GM19324 (cell line): ENCODE measurements around the gene CRABP2.

Experiments
- ATAC-seq: cut with Tn5 transposase; IDR thresholded peaks from one replicate; pipeline ENCODE4 v1.9.1; 2021; ENCODE audit warnings: mild to moderate bottlenecking, moderate library complexity; ENCODE audit not compliant: unreplicated experiment, low FRiP score

The CRABP2 gene

DNA sequence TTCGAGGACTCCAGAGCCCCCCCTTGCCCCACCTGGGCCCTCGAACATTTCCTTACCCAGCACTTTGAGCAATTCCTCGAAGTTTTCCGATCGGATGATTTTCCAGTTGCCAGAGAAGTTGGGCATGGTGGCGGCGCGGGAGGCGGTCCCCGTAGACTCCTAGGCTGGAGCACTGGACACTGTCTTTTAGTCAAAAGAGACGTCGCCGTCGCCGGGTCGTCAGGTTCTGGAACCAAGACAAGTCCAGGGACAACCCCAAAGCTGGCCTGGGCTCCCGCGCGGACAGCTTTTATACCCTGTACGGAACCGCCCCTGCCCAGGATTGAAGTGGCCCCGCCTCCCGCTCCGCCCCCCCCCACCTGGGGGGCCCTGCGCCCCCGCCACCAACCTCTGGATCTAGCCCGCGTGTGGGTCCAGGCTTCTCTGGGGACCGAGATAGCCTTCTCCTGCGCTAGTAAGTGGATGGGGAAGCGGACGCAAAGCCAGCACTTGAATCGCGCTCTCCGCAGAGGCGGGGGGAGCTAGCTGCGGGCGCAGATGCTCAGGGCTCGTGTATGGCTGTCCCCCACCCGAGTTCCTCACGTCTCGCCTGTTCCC is at the start of gene CRABP2:
CRABP2 (minus strand) TSS at position 263 of the 597 bp plus-strand sequence; CDS start at position 126, 137 bp downstream.
- no peak for ATAC-seq

DNA sequence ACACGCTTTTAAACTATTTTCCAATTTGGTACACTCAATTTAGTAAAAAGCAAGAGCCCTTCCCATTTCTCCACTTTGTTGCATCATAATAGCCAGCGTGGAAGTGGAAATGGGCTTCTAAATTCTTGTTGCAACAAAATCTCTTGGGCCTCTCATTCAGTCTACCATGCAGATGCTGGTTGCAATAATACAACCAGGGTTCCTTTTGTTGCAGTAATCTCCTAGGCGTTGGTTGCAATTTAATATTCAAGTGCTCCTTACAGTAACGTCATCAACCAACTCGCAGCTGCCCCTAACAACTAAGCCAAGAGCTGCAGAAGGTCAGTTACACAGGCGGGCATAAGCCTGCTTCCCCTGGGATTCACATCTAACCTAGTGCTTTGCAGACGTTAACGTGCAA is 48.8 kb upstream of the CRABP2 start:
- ATAC-seq = no peak

DNA sequence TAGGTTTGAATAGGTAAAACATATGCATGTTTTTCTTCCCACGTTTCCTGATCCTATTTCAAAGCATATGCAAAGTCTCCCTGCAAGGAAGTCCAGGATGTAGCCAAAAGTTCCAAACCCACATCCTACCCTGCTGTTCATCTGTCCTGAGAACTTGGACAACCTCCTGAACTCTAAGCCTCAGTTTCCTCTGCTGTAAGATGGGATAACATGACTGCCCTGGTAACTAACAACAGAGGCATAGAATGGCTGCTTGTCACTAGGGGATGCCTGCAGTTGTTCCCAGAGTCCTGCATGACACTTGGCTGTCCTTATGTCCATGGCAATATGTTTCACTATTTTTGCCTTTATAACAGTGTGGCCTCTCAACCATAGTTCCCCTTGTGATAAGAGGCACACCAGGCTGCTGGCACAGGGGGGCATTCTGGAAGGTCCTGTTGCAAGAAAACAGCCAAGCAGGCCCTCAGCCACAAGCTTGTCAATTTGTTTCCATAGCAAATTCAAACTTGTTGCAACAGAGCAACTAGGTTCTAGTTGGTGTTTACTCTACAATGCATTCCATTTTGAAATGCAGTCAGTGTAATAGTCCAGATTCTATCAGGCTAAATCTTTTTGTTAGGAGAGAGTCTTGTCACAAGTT is 47.6 kb upstream of the CRABP2 start:
- ATAC-seq = no peak

DNA sequence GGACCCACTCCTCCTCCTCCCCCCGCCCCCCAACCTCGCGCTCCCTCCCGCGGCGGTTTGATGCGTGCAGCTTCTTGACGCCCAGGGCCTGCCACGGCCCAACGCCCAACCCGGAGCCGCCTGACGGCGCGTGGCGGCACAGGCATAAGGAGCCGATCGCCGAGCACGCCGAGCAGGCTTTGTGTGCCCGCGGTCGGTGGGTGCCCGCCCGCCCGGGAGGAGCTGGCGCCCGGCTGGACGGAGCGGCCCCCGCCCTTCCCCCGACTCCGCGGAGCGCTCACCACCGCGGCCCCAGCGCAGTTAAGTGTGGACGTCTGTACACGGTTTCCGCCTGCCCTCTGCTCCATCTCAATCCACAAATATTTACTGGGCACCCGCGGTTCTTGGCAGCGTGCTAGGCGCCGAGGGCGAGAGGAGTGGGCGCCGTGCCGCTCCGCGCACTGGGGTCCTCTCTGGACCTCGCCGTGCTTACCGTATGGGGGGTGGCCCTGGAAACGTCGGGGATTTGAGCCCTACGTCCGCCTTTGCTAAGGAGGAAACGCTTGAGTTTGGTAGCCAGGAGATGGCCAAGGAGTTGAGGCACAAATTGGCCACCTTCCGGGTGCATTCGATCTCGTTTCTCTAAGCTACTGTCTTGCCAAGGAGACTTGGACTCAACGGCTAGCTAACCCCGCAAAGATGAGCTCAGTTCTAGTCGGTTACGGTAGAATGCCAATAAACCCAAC is 46.5 kb upstream of the CRABP2 start:
- ATAC-seq = peak; percentile 81

DNA sequence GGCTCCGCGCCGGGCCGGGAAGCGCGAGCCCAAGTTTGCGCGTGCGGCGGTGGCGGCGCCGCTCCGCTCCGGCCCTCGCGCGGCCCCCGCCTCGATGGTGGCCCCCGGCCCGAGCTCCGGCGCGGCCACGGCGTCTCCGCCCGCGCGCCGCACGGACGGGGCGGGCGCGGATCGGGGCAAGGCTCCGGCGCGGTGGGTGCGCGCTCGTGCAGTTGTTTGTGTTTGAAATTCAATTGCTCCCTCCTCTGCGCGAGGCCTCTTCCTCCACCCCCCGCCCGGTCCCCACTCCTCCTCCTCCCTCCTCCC is 46.0 kb upstream of the CRABP2 start, which contains the start of gene HDGF:
HDGF (minus strand) TSS at position 225 of the 306 bp plus-strand sequence. CDS start 246 bp downstream, outside the sequence.
- peak; percentile 16 for ATAC-seq

DNA sequence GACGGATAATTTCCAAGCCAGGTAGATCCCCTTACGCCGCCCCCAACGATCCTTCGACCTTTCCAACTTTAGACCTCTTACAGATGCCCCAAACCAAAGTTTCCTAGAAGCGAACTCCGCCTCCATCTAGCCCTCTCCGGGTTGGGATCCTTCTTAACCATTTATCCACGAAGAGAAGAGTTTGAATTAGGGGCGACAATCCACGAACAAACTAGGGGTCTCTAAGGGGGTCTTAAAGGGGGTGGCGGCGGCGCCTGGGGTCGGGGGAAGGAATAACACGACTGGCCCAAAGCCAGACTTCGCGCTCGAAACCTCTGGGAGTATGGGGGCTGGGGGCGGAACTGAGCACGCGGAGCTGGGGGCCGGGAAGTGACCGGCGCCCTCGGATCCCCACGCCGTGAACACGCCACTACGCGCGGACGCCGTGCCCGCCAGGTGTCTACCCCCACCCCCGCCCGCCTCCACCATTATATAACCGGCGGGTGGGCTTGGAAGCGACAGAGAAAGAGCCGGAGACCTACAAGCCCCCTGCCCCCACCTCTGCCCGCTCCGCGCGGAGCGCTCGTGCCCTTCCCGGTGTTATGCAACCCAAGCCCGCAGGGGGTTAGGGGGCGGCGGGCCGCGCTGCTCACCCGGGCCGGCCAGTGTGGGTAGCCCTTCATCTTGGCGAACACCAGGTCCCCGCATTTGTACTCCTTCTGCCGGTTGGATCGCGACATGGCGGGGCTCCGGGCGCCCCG is 45.5 kb upstream of the CRABP2 start:
- no peak for ATAC-seq

DNA sequence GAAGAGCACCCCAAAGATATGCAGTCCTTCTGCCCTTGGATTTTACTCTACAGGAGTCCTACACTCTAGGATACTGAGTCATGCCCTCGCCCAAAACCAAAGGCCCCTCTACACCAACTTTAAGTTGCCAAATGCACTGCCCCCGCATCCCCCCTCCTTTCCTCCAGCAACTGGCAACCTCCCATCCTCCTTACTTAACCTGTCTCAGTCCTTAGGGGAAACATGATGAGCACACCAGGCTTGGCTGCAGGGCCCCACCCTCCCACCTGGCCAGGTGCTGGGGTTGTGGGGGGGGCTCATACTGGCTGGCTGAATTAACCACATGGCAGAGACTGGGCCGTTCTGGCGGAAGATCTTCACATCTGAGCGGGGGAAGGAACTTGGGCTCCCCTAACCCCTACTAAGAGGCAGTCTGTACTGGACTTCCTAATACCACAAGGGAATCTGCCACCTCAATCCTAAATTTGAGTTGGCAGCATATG is 44.8 kb upstream of the CRABP2 start:
- no peak for ATAC-seq

DNA sequence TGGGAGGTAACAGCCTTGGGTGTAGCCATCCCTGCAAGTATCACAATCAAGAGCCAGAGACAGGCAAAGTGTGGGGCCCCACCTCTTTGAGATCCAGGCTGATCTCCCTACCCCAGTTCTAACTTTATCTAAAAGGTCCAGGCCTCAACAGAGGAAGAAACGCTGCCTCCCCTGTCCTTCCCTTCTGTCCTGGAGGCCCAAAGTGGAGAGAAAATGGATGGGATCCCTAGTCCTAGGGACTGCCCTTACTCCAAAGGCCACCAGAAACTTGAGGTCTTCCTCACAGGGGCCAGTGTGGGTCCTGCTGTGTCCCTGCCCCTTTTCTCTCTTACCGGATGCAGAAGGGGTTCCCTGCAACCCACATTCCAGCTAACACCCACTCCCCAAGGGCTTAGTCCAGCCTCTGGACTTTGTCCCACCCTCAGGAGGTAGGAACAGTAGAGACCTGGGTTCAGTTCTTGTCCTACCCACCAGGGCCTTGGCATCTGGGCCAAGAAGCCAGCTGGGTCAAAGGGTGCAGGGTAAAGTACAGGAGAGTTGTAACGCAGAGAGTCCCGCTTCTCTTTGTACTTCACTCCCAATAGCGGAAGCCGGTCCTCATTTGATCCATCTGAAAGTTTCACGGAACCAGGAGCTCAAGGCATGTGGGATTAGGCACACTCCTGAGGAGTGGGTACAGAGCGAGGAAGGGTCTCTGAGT is 44.2 kb upstream of the CRABP2 start:
- no peak for ATAC-seq

DNA sequence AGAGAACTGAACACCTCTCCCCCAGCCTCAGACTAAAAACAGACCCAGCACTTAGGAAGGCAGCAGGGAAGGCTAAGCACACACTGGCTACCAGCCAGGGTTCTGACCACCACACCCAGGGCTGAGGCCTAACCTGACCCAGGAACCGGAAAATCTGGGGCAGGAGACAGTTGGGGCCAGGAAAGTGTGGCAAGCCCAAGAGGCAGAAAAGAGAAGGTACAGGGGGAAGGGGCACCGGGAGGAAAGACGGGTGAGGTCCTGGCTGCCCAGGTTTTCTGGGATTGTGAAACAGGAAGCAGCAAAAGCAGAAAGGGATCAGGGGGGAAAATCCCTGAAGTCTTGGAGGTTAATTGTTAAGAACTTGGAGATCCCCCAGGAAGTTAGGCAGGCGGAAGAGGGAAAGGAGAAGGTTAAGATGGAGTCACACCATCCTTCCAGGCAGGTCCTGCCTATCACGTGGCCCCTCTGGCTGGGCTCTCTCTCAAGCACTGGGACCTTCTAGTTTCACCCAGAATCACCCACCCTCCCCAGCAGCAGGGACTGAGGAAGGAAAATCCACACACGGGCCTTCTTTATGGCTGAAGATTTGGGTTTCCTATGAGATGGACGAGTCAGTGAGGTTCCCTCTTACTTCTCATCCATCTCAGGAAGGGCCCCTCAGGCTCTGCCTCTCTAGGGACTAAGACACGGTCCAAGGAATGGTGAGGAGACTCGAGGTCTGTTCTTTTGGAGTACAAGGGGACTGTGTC is 43.5 kb upstream of the CRABP2 start:
- no peak for ATAC-seq

DNA sequence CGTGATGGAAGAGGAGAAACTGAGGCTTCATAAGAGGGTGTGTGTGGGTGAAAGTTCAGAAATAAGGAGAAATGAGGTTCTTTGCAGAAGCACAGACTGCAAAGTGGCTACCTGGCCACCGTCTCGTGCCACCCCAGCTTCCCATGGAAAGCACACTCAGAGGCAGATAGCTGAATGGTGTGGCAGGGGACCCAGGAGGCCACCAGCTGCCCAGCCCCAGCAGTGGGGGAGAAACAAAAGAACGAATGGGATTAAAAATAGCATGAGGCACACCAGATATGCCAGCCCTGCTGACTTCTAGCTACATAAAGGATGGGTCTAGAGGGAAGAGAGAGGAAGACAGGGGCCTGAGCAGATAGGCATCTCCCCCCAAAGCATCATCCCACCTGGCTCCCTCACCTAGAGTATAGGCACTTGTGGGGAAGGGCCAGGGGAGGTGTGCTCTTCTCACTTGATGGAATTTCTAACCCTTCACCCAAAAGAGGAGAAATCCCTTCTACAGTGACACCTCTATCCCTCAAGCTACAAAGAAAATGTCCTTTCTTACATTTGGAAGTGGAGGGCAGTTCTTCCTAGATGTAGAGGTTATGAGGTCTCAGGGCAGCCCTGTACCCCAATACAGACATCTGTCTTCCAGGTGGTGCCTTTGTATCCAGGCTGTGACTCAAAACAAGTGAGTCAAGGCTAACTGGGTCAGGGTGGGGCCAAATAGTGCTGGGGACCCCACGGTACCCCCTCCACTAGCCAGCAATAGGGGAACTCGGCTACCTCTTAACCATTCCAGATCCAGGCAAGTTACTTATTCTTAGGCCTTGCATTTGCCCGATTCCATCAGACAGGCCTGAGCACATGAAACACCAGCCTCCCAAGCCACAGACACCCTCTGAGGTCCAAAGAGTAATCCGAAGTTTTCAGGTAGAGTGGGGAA is 42.6 kb upstream of the CRABP2 start:
- no peak for ATAC-seq

DNA sequence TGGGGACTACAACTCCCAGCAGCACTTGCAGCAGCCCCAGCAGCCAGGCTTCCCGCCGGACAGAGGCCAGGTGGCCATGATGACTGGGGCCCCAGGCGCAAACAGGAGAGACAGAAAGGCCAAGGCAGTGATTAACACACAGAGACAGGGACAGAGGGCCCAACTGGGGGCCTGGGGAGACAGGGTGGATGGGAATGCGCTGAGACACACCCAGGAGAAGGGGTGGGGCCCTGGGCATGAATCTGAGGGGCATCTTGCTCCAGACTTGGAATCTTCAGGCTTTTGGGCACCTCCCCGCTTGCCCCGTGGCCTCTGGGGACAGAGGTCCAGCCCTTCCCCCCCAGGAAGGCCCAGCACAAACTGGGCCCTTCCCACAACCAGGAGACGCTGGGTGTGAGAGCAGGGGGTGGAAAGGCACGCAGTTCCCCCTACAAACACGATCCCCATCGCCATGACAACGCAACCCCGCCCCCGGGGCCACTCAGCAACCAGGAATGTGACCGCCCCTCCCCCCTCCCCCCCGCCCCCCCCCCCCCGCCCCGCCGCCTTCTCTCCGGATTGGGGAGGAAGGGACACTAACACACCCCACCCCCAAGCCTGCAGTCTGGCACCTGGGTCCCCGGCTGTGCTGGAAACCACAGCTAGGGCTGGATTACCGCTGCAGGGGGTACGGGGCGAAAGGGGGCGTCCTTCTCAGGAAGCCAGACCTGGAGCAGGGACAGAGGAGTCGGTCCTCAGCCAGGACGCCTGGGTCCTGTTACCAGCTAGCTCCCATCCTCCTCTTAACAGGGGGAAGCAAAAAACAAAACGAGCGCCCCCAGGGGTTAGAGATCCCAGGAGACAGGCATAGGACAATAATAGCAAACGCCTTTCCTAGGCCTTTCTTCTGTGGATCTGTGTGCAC is 41.6 kb upstream of the CRABP2 start:
- no peak for ATAC-seq

DNA sequence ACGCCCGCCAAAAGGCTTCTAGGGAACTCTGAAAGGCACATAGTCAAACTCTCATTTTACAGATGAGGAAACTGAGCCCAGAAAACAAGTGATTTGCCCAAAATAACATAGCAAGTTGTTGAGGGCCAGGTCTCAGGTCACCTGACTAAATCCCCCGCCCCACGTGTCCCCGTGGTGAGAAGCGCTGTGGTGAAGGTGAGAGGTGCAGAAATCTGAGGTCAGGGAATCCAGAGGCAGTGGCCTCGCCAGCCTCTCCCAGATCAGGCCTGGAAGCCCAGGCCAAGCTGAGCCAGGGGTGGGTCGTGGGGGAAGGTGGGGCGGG is 41.0 kb upstream of the CRABP2 start:
- ATAC-seq = no peak

DNA sequence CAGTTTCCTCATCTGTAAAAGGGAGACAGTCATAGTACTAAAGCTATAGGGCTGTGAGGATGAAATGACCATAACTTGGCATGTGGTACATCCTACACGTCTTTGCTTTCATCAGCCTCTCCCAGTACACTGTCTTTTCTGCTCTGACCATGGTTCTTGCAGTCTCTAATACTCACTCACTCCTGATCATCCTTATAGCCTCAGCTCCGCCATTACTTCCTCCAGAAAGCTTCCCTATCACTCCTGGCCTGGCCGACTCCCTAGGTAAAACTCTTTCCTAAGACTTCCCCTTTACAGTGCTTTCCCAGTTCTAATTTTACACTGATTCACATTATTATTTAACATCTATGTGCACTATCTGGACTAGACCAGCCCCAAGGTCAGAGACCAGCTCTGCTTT is 40.5 kb upstream of the CRABP2 start:
- ATAC-seq = no peak

DNA sequence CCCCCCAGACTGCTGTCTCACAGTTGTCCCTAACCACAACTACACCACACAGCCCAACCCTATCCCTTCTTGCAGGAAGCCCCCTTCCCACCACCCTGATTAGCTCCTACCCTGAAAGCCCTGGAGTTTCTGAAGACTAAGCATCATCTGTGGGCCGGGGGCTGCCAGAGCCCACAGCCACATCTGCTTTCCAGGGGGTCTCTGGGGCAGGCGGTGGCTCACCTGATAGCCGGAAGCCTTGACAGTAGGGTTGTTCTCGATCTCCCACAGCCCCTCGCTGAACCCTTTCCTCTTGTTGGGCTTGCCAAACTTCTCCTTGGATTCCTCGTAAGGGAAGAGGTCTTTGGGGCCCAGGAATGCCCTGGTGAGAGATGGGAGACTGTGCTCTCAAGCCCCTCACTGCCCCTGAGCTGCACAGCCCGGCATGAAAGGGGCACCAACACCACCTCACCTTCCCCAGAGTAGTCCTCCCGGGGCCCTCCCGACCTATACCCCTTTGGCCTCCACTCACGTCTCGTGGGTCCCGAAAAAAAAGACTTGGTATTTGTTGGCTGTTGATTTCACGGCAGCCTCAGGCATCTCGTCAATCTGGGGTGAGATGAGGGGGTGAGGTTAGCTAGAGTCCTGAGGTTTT is 39.5 kb upstream of the CRABP2 start:
- ATAC-seq = no peak

DNA sequence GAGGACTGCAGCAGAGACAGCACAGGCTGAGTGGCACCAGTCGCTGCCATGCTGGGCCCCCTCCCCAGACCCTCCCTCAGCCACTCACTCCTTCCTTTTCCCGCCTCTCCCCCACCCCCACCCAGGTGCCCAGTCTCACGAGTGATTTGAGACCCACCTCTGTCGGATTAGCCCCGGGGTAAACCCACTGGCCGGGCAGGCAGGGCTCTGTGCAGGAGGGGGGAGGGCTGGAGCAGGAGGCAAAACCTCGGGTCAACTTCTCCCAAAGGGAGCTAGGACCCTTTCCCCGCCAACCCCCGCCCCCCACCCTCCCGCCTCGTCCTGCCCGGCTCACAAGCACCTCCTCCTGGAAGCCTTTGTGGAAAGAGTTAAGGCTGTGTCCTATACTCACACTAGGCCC is 39.0 kb upstream of the CRABP2 start:
- ATAC-seq = no peak

DNA sequence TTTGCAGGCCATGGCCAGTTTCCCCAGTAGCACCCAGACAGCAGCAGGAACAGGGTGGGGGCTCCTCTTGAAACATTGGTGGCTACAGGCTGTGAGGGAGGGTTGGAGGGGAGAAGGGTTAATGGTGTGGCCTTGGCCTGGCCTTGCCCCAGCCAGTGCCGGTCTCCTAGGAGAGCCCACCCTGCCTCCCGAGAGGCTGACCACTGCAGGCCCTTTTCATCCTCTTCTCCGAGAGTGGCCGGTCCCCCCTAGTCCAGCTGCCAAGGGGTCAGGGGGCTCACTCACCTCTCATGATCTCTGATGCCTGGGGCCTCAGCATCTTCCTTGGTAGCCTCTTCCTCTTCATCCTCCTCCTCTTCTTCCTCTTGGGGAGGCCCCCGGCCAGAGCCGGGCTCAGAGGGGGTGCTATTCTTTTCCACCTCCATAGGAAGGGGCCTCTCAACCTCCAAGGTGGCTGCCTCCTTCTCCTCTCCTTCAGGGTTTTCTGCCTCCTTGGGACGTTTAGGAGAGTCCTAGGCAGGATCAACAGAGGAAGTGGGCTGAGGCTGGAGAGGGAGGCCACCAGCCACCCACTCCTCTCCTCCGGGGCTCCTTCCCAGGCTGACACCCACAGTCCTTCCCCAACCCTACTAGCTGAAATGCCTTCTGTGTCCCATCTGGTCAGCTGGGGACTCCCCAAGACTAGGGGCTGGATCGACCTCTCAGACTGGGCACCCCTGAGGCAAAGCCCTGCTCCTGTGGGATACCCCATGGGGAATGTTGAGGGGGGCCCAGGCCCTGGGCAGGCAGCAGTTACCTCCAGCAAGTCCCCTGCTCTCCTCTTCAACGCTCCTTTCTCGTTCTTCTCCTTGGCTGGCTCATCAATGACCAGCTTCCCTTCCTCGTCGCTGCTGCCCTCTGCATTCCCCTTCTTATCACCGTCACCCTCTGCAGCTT is 38.3 kb upstream of the CRABP2 start:
- no peak for ATAC-seq
